ENCODE results near the gene PDHX. TPM values are rescaled to one million over a fixed set of nuclear protein-coding genes. Genes with fewer than 3 reads are reported as not detected.
"Not testable (repeated sequence)": the region's sequence is repeated elsewhere in the genome, so short reads cannot be mapped to it uniquely, and the experiment has no call there.

The PDHX gene
- total RNA-seq, 4 donors from 2014 or later = 28.7 to 50.1 (median 39.6) TPM

DNA sequence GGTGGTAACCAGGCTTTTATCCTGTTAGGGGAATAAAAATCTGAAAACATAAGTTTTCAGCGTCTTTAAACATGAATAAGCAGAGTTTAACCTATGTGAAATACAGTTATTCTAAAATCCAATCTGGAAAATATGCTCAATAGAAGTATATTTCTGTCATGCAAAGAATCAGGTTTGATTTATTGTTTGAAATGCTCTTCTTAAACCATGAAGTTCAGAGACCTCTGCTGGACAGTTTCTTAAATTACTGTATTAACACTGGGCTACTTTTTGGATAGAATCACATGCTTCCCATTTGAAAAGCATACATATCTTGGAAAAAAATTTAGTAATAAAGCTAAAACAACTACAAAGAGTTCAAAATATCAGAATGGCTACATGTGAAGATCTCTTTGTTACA is 25.6 kb upstream of the PDHX start:
- H3K4me3 ChIP-seq = no peak overlapping the region
- TF ChIP-seq POLR2A (IDR thresholded peaks at IDR 0.05) (no peak), EP300 (IDR thresholded peaks at IDR 0.05) (no peak), POLR2AphosphoS5 (IDR thresholded peaks at IDR 0.05) (no peak)
- TF ChIP-seq, protein P1, sequence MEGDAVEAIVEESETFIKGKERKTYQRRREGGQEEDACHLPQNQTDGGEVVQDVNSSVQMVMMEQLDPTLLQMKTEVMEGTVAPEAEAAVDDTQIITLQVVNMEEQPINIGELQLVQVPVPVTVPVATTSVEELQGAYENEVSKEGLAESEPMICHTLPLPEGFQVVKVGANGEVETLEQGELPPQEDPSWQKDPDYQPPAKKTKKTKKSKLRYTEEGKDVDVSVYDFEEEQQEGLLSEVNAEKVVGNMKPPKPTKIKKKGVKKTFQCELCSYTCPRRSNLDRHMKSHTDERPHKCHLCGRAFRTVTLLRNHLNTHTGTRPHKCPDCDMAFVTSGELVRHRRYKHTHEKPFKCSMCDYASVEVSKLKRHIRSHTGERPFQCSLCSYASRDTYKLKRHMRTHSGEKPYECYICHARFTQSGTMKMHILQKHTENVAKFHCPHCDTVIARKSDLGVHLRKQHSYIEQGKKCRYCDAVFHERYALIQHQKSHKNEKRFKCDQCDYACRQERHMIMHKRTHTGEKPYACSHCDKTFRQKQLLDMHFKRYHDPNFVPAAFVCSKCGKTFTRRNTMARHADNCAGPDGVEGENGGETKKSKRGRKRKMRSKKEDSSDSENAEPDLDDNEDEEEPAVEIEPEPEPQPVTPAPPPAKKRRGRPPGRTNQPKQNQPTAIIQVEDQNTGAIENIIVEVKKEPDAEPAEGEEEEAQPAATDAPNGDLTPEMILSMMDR (IDR thresholded peaks at IDR 0.05) = peak; percentile 19 to 44 (median 40)
- H3K9me3 ChIP-seq = no peaks in the 10 kb centered on the region
- H3K36me3 ChIP-seq = peaks cover 0 to 26% of the 10 kb centered on the region in 2 donors
- no peaks in the 10 kb centered on the region for H3K4me1 ChIP-seq
- no peaks in the 10 kb centered on the region for H3K27me3 ChIP-seq
- 63 to 88% methylated on average over 1 of the region's 1 CpG for WGBS, 2 donors (ENCODE audit: low coverage in 1 of 2)
- ATAC-seq = no peak
- H3K27ac ChIP-seq = no peak overlapping the region

DNA sequence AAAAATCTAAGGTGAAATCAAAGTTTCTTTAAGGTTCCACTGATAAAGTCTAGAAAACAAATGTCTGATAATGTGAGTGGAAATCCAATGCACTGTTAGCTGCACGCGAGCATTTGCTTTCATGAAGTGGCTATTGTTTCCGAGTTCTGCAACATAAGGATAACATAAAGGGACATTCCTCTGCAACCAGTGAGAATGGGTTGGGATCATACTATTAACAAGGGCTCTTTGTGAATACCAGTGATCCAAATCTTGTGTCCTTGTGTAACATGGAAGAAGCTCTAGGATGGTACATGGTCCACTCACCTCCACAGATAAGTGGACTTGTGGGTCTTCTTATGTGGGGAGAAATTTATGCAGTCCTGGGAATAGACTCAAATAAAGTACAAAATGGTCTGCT is 24.8 kb upstream of the PDHX start:
- no peak overlapping the region for H3K4me3 ChIP-seq
- TF ChIP-seq POLR2A (IDR thresholded peaks at IDR 0.05) = no peak
- no peak for TF ChIP-seq POLR2AphosphoS5 (IDR thresholded peaks at IDR 0.05)
- TF ChIP-seq, protein P1 (IDR thresholded peaks at IDR 0.05) = no peak
- no peak for TF ChIP-seq EP300 (IDR thresholded peaks at IDR 0.05)
- no peak overlapping the region for H3K27ac ChIP-seq
- 74 to 81% methylated on average over 3 of the region's 3 CpGs for WGBS, 2 donors (ENCODE audit: low coverage in 1 of 2)
- H3K27me3 ChIP-seq = no peaks in the 10 kb centered on the region
- H3K4me1 ChIP-seq = no peaks in the 10 kb centered on the region
- no peak for ATAC-seq
- no peaks in the 10 kb centered on the region for H3K9me3 ChIP-seq
- H3K36me3 ChIP-seq = peaks cover 0 to 19% of the 10 kb centered on the region in 2 donors

DNA sequence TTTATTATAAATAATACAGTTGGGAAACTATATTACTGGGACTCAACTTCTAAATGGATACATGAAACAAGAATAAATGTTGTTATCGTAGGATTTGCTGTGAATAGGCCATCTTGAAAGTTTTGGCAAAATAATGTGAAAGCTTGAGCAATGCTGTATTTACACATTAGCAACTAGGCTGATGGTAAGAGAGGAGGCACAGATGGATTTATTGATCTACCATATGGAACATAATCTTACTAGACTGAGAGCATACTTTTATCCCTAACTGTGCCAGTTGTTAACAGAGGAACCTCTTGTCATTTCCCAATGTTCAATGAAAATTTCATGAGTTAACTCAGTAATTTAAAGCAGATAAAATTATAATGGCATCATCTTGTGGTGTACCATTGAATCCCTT is 23.0 kb upstream of the PDHX start:
- WGBS, 2 donors (ENCODE audit: low coverage in 1 of 2) = 67 to 91% methylated on average over 1 of the region's 1 CpG
- Histone ChIP-seq H3K4me1 (no peaks in the 10 kb centered on the region), H3K4me3 (no peak overlapping the region), H3K27me3 (no peaks in the 10 kb centered on the region), H3K36me3 (peaks cover 0 to 2% of the 10 kb centered on the region in 2 donors), H3K27ac (no peak overlapping the region), H3K9me3 (no peaks in the 10 kb centered on the region)
- TF ChIP-seq EP300 (IDR thresholded peaks at IDR 0.05) (no peak), POLR2A (IDR thresholded peaks at IDR 0.05) (no peak), POLR2AphosphoS5 (IDR thresholded peaks at IDR 0.05) (no peak)
- TF ChIP-seq, protein P1 (IDR thresholded peaks at IDR 0.05) = no peak
- no peak for ATAC-seq

DNA sequence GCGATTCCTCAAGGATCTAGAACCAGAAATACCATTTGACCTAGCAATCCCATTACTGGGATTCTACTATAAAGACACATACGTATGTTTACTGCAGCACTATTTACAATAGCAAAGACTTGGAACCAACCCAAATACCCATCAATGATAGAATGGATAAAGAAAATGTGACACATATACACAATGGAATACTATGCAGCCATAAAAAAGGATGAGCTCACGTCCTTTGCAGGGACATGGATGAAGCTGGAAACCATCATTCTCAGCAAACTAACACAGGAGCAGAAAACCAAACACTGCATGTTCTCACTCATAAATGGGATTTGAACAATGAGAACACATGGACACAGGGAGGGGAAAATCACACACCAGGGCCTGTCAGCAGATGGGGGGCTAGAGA is 20.2 kb upstream of the PDHX start:
- peaks cover 0 to 22% (median 0%) of the 10 kb centered on the region in 3 donors for H3K9me3 ChIP-seq
- not testable (repeated sequence) for H3K4me3 ChIP-seq, H3K27me3 ChIP-seq, ATAC-seq, H3K36me3 ChIP-seq, H3K27ac ChIP-seq, H3K4me1 ChIP-seq
- WGBS, 2 donors (ENCODE audit: low coverage in 1 of 2) = 92 to 97% methylated on average over 3 of the region's 3 CpGs

DNA sequence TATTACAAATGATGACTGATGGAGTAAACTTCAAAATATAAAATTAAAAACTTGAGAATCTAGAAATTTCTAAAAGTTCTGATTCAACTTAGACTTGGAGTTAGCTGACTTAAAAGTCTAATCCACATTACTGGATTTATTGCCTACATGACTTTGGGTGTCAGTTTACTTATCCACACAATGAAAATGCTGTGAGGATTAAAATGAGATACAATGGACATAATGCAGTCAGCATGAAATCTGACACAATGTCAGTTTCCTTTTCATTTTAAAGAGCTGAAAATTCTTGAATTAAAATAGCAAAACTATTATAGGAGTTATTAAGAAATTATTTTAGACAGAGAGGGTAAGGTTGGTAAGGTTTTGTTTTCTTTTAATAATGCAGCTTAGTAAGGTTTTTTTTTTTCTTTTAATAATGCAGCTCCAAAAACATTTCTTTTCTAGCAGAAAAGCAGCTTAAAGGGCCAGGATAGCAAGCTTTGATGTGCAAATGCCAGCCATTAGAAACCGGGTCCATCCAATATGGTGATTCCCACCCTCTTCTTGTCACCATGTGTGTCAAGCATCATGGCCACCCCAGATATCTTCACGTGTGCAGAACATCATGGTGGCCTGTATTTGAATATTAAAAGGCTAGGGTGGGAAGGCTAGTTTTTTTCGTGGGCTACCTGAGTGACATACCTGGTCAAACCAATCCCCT is 19.1 kb upstream of the PDHX start:
- Histone ChIP-seq H3K9me3 (peaks cover 0 to 22% (median 0%) of the 10 kb centered on the region in 3 donors), H3K36me3 (no peaks in the 10 kb centered on the region), H3K27me3 (no peaks in the 10 kb centered on the region), H3K4me1 (no peaks in the 10 kb centered on the region), H3K4me3 (no peak overlapping the region), H3K27ac (no peak overlapping the region)
- no peak for ATAC-seq
- TF ChIP-seq EP300 (IDR thresholded peaks at IDR 0.05) (no peak), POLR2AphosphoS5 (IDR thresholded peaks at IDR 0.05) (no peak), POLR2A (IDR thresholded peaks at IDR 0.05) (no peak)
- TF ChIP-seq, protein P1 (IDR thresholded peaks at IDR 0.05) = no peak
- WGBS, 2 donors (ENCODE audit: low coverage in 1 of 2) = 90 to 100% methylated on average over 3 of the region's 3 CpGs

All from gastroesophageal sphincter (tissue), 4 donors.